ENCODE measurements around the gene HK1.
"Not testable (repeated sequence)": the region's sequence is repeated elsewhere in the genome, so short reads cannot be mapped to it uniquely, and the experiment has no call there.

HK1 gene

GRCh38 chr10:69323622-69324021 lies 45.3 kb downstream of the HK1 start:
- Histone ChIP-seq H3K4me2 (ENCODE audit: low read length) (no peak overlapping the region), H3K27ac (ENCODE audit: low read depth, low read length, poor library complexity, severe bottlenecking) (no peak overlapping the region), H4K20me1 (ENCODE audit: insufficient read depth, low read length) (no peaks in the 10 kb centered on the region), H3K79me2 (ENCODE audit: insufficient read depth, low read length) (peaks cover 34% of the 10 kb centered on the region), H3K9ac (ENCODE audit: low read length) (no peak overlapping the region), H3K9me2 (ENCODE audit: low read depth, low read length) (no peaks in the 10 kb centered on the region), H3K4me1 (ENCODE audit: insufficient read depth, low read length, severe bottlenecking) (peaks cover 40% of the 10 kb centered on the region), H2AFZ (ENCODE audit: low read length) (no peak overlapping the region), H3K36me3 (ENCODE audit: insufficient read depth, low read length) (no peaks in the 10 kb centered on the region; the same call in 1 of the 2 replicates), H3F3A (ENCODE audit: insufficient read depth, low read length) (no peaks in the 10 kb centered on the region), H3K9me3 (ENCODE audit: low read length) (no peaks in the 10 kb centered on the region), H3K27me3 (ENCODE audit: insufficient read depth, low read length) (no peaks in the 10 kb centered on the region), H3K4me3 (ENCODE audit: low read depth, low read length, poor library complexity, severe bottlenecking) (no peak overlapping the region)
- TF ChIP-seq EZH2 (IDR thresholded peaks at IDR 0.05; ENCODE audit: borderline replicate concordance, low read length) = no peak

GRCh38 chr10:69324583-69324982 lies 46.3 kb downstream of the HK1 start:
- Histone ChIP-seq H3K9ac (ENCODE audit: low read length) (no peak overlapping the region), H3K4me3 (ENCODE audit: low read depth, low read length, poor library complexity, severe bottlenecking) (no peak overlapping the region), H4K20me1 (ENCODE audit: insufficient read depth, low read length) (no peaks in the 10 kb centered on the region), H3K79me2 (ENCODE audit: insufficient read depth, low read length) (peaks cover 28% of the 10 kb centered on the region; the same call in 1 of the 2 replicates), H2AFZ (ENCODE audit: low read length) (no peak overlapping the region), H3K36me3 (ENCODE audit: insufficient read depth, low read length) (no peaks in the 10 kb centered on the region), H3F3A (ENCODE audit: insufficient read depth, low read length) (no peaks in the 10 kb centered on the region), H3K9me2 (ENCODE audit: low read depth, low read length) (no peaks in the 10 kb centered on the region), H3K4me2 (ENCODE audit: low read length) (no peak overlapping the region), H3K4me1 (ENCODE audit: insufficient read depth, low read length, severe bottlenecking) (peaks cover 39% of the 10 kb centered on the region), H3K27ac (ENCODE audit: low read depth, low read length, poor library complexity, severe bottlenecking) (no peak overlapping the region), H3K27me3 (ENCODE audit: insufficient read depth, low read length) (no peaks in the 10 kb centered on the region), H3K9me3 (ENCODE audit: low read length) (no peaks in the 10 kb centered on the region)
- no peak for TF ChIP-seq CTCF (IDR thresholded peaks at IDR 0.05; ENCODE audit: low read length)
- TF ChIP-seq EZH2 (IDR thresholded peaks at IDR 0.05; ENCODE audit: borderline replicate concordance, low read length) = no peak

GRCh38 chr10:69325637-69326523 lies 47.6 kb downstream of the HK1 start:
- not testable (repeated sequence) for H3K27ac ChIP-seq (ENCODE audit: low read depth, low read length, poor library complexity, severe bottlenecking); H3K36me3 ChIP-seq (ENCODE audit: insufficient read depth, low read length); H3K9me3 ChIP-seq (ENCODE audit: low read length); H3K9me2 ChIP-seq (ENCODE audit: low read depth, low read length); H3K4me2 ChIP-seq (ENCODE audit: low read length); H3F3A ChIP-seq (ENCODE audit: insufficient read depth, low read length); H2AFZ ChIP-seq (ENCODE audit: low read length); H3K9ac ChIP-seq (ENCODE audit: low read length); H3K27me3 ChIP-seq (ENCODE audit: insufficient read depth, low read length); H3K4me3 ChIP-seq (ENCODE audit: low read depth, low read length, poor library complexity, severe bottlenecking); H4K20me1 ChIP-seq (ENCODE audit: insufficient read depth, low read length)
- H3K79me2 ChIP-seq (ENCODE audit: insufficient read depth, low read length) = peaks cover 23% of the 10 kb centered on the region; the same call in 1 of the 2 replicates
- peaks cover 26% of the 10 kb centered on the region for H3K4me1 ChIP-seq (ENCODE audit: insufficient read depth, low read length, severe bottlenecking)

GRCh38 chr10:69326692-69327091 lies 48.4 kb downstream of the HK1 start:
- H3K9ac ChIP-seq (ENCODE audit: low read length) = no peak overlapping the region
- H3K4me1 ChIP-seq (ENCODE audit: insufficient read depth, low read length, severe bottlenecking) = peaks cover 22% of the 10 kb centered on the region
- no peaks in the 10 kb centered on the region for H3K27me3 ChIP-seq (ENCODE audit: insufficient read depth, low read length)
- H3K4me2 ChIP-seq (ENCODE audit: low read length) = no peak overlapping the region
- peaks cover 21% of the 10 kb centered on the region; the same call in 1 of the 2 replicates for H3K79me2 ChIP-seq (ENCODE audit: insufficient read depth, low read length)
- H3F3A ChIP-seq (ENCODE audit: insufficient read depth, low read length) = no peaks in the 10 kb centered on the region
- no peaks in the 10 kb centered on the region for H4K20me1 ChIP-seq (ENCODE audit: insufficient read depth, low read length)
- no peaks in the 10 kb centered on the region for H3K9me2 ChIP-seq (ENCODE audit: low read depth, low read length)
- H3K4me3 ChIP-seq (ENCODE audit: low read depth, low read length, poor library complexity, severe bottlenecking) = no peak overlapping the region
- no peak overlapping the region for H2AFZ ChIP-seq (ENCODE audit: low read length)
- H3K36me3 ChIP-seq (ENCODE audit: insufficient read depth, low read length) = peaks cover 8% of the 10 kb centered on the region; the same call in 1 of the 2 replicates
- no peak overlapping the region for H3K27ac ChIP-seq (ENCODE audit: low read depth, low read length, poor library complexity, severe bottlenecking)
- TF ChIP-seq EZH2 (IDR thresholded peaks at IDR 0.05; ENCODE audit: borderline replicate concordance, low read length) = no peak
- TF ChIP-seq CTCF (IDR thresholded peaks at IDR 0.05; ENCODE audit: low read length) = no peak
- no peaks in the 10 kb centered on the region for H3K9me3 ChIP-seq (ENCODE audit: low read length)
